BJ (cell line): ENCODE data around the gene FCHSD2. TPM values are rescaled to one million over a fixed set of nuclear protein-coding genes. Genes with fewer than 3 reads are reported as not detected.
"Not testable (repeated sequence)": the region's sequence is repeated elsewhere in the genome, so short reads cannot be mapped to it uniquely, and the experiment has no call there.

Experiments used
- CTCF ChIA-PET: fragments of 350-600 bp; formaldehyde crosslinking; extraction: SDS; loops from one replicate; lab custom pipeline; 2021; ENCODE audit warnings: antibody characterized with exemption, inconsistent platforms; lab: Yijun Ruan, JAX
- POLR2A ChIA-PET: fragments of 300-600 bp; sonication (Branson Sonifier 250); formaldehyde crosslinking; extraction: SDS; loops from one replicate; lab custom pipeline; 2021; ENCODE audit warnings: antibody characterized with exemption; lab: Charles Lee
- DNase-seq: peaks from one replicate; pipeline ENCODE4 v3.0.0-alpha.2; 2011; ENCODE audit warnings: low read depth
- H3K27me3 ChIP-seq: 2 replicates; pipeline ENCODE4 v1.6.0; 2011; ENCODE audit warnings: low read length; ENCODE audit not compliant: control insufficient read depth, insufficient read depth
- H3K36me3 ChIP-seq: 2 replicates; pipeline ENCODE4 v1.5.1; 2011; ENCODE audit warnings: low read length; ENCODE audit not compliant: control insufficient read depth, insufficient read depth
- H3K4me3 ChIP-seq: 2 replicates; pipeline ENCODE4 v1.5.1; 2011; ENCODE audit warnings: low read depth, mild to moderate bottlenecking, control low read depth, low read length
- CTCF ChIP-seq: IDR thresholded peaks from 2 replicates; pipeline ENCODE4 v1.5.1; 2011; ENCODE audit warnings: low read depth, mild to moderate bottlenecking, control low read depth, inconsistent platforms, low read length, moderate library complexity; ENCODE audit not compliant: insufficient read depth
- polyA plus RNA-seq: library from polyadenylated mRNA; depleted of rRNA; stranded (reverse); fragments of >200 nt; gene quantifications from 2 replicates; pipeline ENCODE4 v1.2.3, GENCODE V29; 2011

The FCHSD2 gene
- polyA plus RNA-seq, 1 experiment: 24.9 TPM

GRCh38 chr11:73126804-73127480, 15.2 kb downstream of the FCHSD2 start:
- Histone ChIP-seq H3K36me3 (no peaks in the 10 kb centered on the region), H3K4me3 (no peak overlapping the region), H3K27me3 (no peaks in the 10 kb centered on the region)
- ChIA-PET POLR2A (no interaction called here), CTCF (interaction anchor here (0.9 to 1.5 kb wide), 3 partner anchors 9 to 296 kb away, joined by 3 to 4 read pairs (median 3); no protein-coding TSS in a partner anchor)
- no peak for TF ChIP-seq CTCF
- no peak for DNase-seq

- ChIA-PET POLR2A (no interaction called here), CTCF (interaction anchor here (0.9 to 1.4 kb wide), 3 partner anchors 12 to 93 kb away, joined by 3 read pairs; no protein-coding TSS in a partner anchor)
- DNase-seq: no peak
- Histone ChIP-seq H3K27me3 (no peaks in the 10 kb centered on the region), H3K36me3 (no peaks in the 10 kb centered on the region), H3K4me3 (no peak overlapping the region)
- no peak for TF ChIP-seq CTCF
Observed at GRCh38 chr11:73124800-73125199, 17.3 kb downstream of the FCHSD2 start.

- DNase-seq, POLR2A ChIA-PET, CTCF ChIA-PET, H3K36me3 ChIP-seq, H3K4me3 ChIP-seq, H3K27me3 ChIP-seq: not testable (repeated sequence)
Observed at GRCh38 chr11:73123892-73124291, 18.2 kb downstream of the FCHSD2 start.

- CTCF ChIA-PET: interaction anchor here (0.6 to 1.2 kb wide), 2 partner anchors 10 to 357 kb away, joined by 3 to 4 read pairs; no protein-coding TSS in a partner anchor
- POLR2A ChIA-PET: no interaction called here
- Histone ChIP-seq H3K36me3 (no peaks in the 10 kb centered on the region), H3K27me3 (no peaks in the 10 kb centered on the region), H3K4me3 (no peak overlapping the region)
- no peak for DNase-seq
- no peak for TF ChIP-seq CTCF
Observed at GRCh38 chr11:73121692-73122091, 20.4 kb downstream of the FCHSD2 start.

GRCh38 chr11:73117071-73117470, 25.0 kb downstream of the FCHSD2 start:
- DNase-seq: no peak
- ChIA-PET POLR2A (no interaction called here), CTCF (interaction anchor here (0.9 to 1.2 kb wide), 3 partner anchors 21 to 392 kb away, joined by 3 to 5 read pairs (median 4); no protein-coding TSS in a partner anchor)
- H3K36me3 ChIP-seq: no peaks in the 10 kb centered on the region; the same call in 1 of the 2 replicates
- no peak for TF ChIP-seq CTCF
- H3K4me3 ChIP-seq: no peak overlapping the region
- no peaks in the 10 kb centered on the region for H3K27me3 ChIP-seq
